Hepatocyte (in vitro differentiated cells): Measurements from ENCODE around the gene KCNH6. TPM values are rescaled to one million over a fixed set of nuclear protein-coding genes. Genes with fewer than 3 reads are reported as not detected.
A peak's percentile ranks its signal among the peaks of the same experiment; 100 is the strongest.

Source experiments
- DNase-seq: peaks from one replicate; pipeline ENCODE4 v3.0.0-alpha.2; 2016; ENCODE audit warnings: low spot score
- H2AFZ ChIP-seq: fragments of 200-600 bp; sonication (generic); 2 replicates; pipeline ENCODE4 v1.6.0; 2016; ENCODE audit warnings: antibody characterized with exemption, mild to moderate bottlenecking
- H3K27ac ChIP-seq: fragments of 200-600 bp; sonication (generic); 2 replicates; pipeline ENCODE4 v1.5.1; 2016; ENCODE audit warnings: mild to moderate bottlenecking
- H3K27me3 ChIP-seq: fragments of 200-600 bp; sonication (generic); 2 replicates; pipeline ENCODE4 v1.6.1; 2016
- H3K36me3 ChIP-seq: fragments of 200-600 bp; sonication (generic); replicated peaks from 2 replicates; pipeline ENCODE4 v1.5.1; 2016; ENCODE audit warnings: low read depth; ENCODE audit not compliant: insufficient read depth
- H3K4me1 ChIP-seq: fragments of 200-600 bp; sonication (generic); 2 replicates; pipeline ENCODE4 v1.5.1; 2016; ENCODE audit warnings: mild to moderate bottlenecking, moderate library complexity; ENCODE audit not compliant: insufficient read depth
- H3K4me2 ChIP-seq: fragments of 200-600 bp; sonication (generic); 2 replicates; pipeline ENCODE4 v1.6.0; 2016
- H3K4me3 ChIP-seq: fragments of 200-600 bp; sonication (generic); 2 replicates; pipeline ENCODE4 v1.5.1; 2016; ENCODE audit warnings: mild to moderate bottlenecking
- H3K79me2 ChIP-seq: fragments of 200-600 bp; sonication (generic); 2 replicates; pipeline ENCODE4 v1.6.0; 2017; ENCODE audit warnings: mild to moderate bottlenecking
- H3K9me2 ChIP-seq: fragments of 200-600 bp; sonication (generic); replicated peaks from 2 replicates; pipeline ENCODE4 v1.6.0; 2017; ENCODE audit warnings: mild to moderate bottlenecking; ENCODE audit not compliant: insufficient read depth
- H3K9me3 ChIP-seq: fragments of 200-600 bp; sonication (generic); 2 replicates; pipeline ENCODE4 v1.5.1; 2016; ENCODE audit warnings: low read depth, mild to moderate bottlenecking
- H4K20me1 ChIP-seq: fragments of 200-600 bp; sonication (generic); 2 replicates; pipeline ENCODE4 v1.6.0; 2016; ENCODE audit warnings: mild to moderate bottlenecking; ENCODE audit not compliant: insufficient read depth, poor library complexity, severe bottlenecking
- CTCF ChIP-seq: fragments of 200-600 bp; sonication (generic); IDR thresholded peaks from 2 replicates; pipeline ENCODE4 v1.5.1; 2016; ENCODE audit warnings: antibody characterized with exemption, mild to moderate bottlenecking; ENCODE audit not compliant: poor library complexity
- EZH2 ChIP-seq: fragments of 200-600 bp; sonication (generic); IDR thresholded peaks from 2 replicates; pipeline ENCODE4 v1.6.1; 2016; ENCODE audit warnings: antibody characterized with exemption, mild to moderate bottlenecking, borderline replicate concordance
- EZH2phosphoT487 ChIP-seq: fragments of 200-600 bp; sonication (generic); IDR thresholded peaks from one replicate; pipeline ENCODE4 v1.6.1; 2018; ENCODE audit warnings: antibody characterized with exemption, mild to moderate bottlenecking, low read depth, moderate library complexity; ENCODE audit not compliant: unreplicated experiment, severe bottlenecking
- WGBS: methylation state at CpG from one replicate; pipeline ENCODE4 v1.1.6; 2016; ENCODE audit warnings: low lambda C conversion rate; ENCODE audit errors: missing lambda C conversion rate; 5-methylcytosine and 5-hydroxymethylcytosine counted together
- polyA plus RNA-seq: library from polyadenylated mRNA; unstranded; fragments of >200 nt; fragmentation: Nextera tagmentation; extraction: Ambion mirVana; gene quantifications from 2 replicates; pipeline ENCODE4 v1.2.1, GENCODE V29; 2016
- total RNA-seq: library from RNA; depleted of rRNA; stranded (reverse); fragments of >200 nt; gene quantifications from 2 replicates; pipeline ENCODE4 v1.2.3, GENCODE V29; 2014

Gene KCNH6
- total and polyA plus RNA-seq, 2 experiments from 2014 or later, result 0.33 TPM; not detected in 1

GRCh38 chr17:63547083-63547523 is 23.9 kb downstream of the KCNH6 start:
- TF ChIP-seq EZH2phosphoT487 (no peak), CTCF (no peak), EZH2 (no peak)
- DNase-seq, result no peak
- Histone ChIP-seq H3K36me3 (no peaks in the 10 kb centered on the region), H3K9me3 (no peaks in the 10 kb centered on the region), H3K79me2 (peaks cover 23% of the 10 kb centered on the region), H3K27me3 (no peaks in the 10 kb centered on the region), H3K9me2 (no peaks in the 10 kb centered on the region), H2AFZ (no peak overlapping the region), H3K27ac (no peak overlapping the region), H3K4me1 (peaks cover 4% of the 10 kb centered on the region), H3K4me3 (no peak overlapping the region), H3K4me2 (no peak overlapping the region), H4K20me1 (peaks cover 8% of the 10 kb centered on the region)
- WGBS, result 69% methylated on average over 5 of the region's 5 CpGs

- Histone ChIP-seq H3K9me2 (no peaks in the 10 kb centered on the region), H3K27ac (peak overlapping the region; percentile 77), H3K79me2 (peaks cover 47% of the 10 kb centered on the region), H3K36me3 (no peaks in the 10 kb centered on the region), H3K4me3 (peak overlapping the region; percentile 22), H3K4me2 (peak overlapping the region; percentile 84), H3K4me1 (peaks cover 18% of the 10 kb centered on the region), H3K27me3 (no peaks in the 10 kb centered on the region), H4K20me1 (peaks cover 32% of the 10 kb centered on the region), H3K9me3 (no peaks in the 10 kb centered on the region), H2AFZ (peak overlapping the region; percentile 69)
- peak; percentile 2 for DNase-seq
- TF ChIP-seq EZH2phosphoT487, result no peak
- no peak for TF ChIP-seq EZH2
- no peak for TF ChIP-seq CTCF
- WGBS, result 22% methylated on average over 18 of the region's 18 CpGs
Observed at GRCh38 chr17:63549289-63549945, 26.3 kb downstream of the KCNH6 start.

GRCh38 chr17:63549946-63550816 is 27.0 kb downstream of the KCNH6 start, which contains the start of gene DCAF7:
TSS of gene DCAF7 (plus strand) at chr17:63550477. CDS start at chr17:63550678, 201 bp downstream.
- H3K4me2 ChIP-seq, result peak within 1 kb of the TSS; percentile 88
- no peaks in the 10 kb centered on the region for H3K9me3 ChIP-seq
- TF ChIP-seq CTCF (no peak), EZH2 (no peak), EZH2phosphoT487 (no peak)
- no peaks in the 10 kb centered on the region for H3K27me3 ChIP-seq
- peaks cover 54% of the 10 kb centered on the region for H3K79me2 ChIP-seq
- H3K9me2 ChIP-seq, result no peaks in the 10 kb centered on the region
- H3K4me3 ChIP-seq, result peak within 1 kb of the TSS; percentile 100
- no peaks in the 10 kb centered on the region for H3K36me3 ChIP-seq
- DNase-seq, result peak; percentile 98
- H2AFZ ChIP-seq, result peak within 1 kb of the TSS; percentile 69
- peaks cover 18% of the 10 kb centered on the region for H3K4me1 ChIP-seq
- WGBS, result 2% methylated on average over 64 of the region's 72 CpGs
- H4K20me1 ChIP-seq, result peaks cover 39% of the 10 kb centered on the region
- H3K27ac ChIP-seq, result peak within 1 kb of the TSS; percentile 93
